GM12892 (cell line): Measurements from ENCODE around the gene KLHDC10.

Experiments used
- POLR2AphosphoS5 ChIP-seq: IDR thresholded peaks from 2 replicates; pipeline ENCODE4 v1.6.1; 2011; ENCODE audit warnings: low read depth, low read length, control low read depth
- TAF1 ChIP-seq: IDR thresholded peaks from 2 replicates; pipeline ENCODE4 v1.6.1; 2011; ENCODE audit warnings: low read depth, mild to moderate bottlenecking, control low read depth, low read length, borderline replicate concordance

GRCh38 chr7:130178251-130178650 is 107.9 kb downstream of the KLHDC10 start:
- TF ChIP-seq TAF1, result no peak
- no peak for TF ChIP-seq POLR2AphosphoS5
